HG03457 (cell line): ENCODE data around the gene ATPAF2.

Source experiments
- ATAC-seq: cut with Tn5 transposase; IDR thresholded peaks from one replicate; pipeline ENCODE4 v1.9.1; 2021; ENCODE audit warnings: moderate number of reproducible peaks; ENCODE audit not compliant: unreplicated experiment

ATPAF2 gene

GRCh38 chr17:17987901-17988300, 51.1 kb downstream of the ATPAF2 start:
- ATAC-seq: no peak

DNA sequence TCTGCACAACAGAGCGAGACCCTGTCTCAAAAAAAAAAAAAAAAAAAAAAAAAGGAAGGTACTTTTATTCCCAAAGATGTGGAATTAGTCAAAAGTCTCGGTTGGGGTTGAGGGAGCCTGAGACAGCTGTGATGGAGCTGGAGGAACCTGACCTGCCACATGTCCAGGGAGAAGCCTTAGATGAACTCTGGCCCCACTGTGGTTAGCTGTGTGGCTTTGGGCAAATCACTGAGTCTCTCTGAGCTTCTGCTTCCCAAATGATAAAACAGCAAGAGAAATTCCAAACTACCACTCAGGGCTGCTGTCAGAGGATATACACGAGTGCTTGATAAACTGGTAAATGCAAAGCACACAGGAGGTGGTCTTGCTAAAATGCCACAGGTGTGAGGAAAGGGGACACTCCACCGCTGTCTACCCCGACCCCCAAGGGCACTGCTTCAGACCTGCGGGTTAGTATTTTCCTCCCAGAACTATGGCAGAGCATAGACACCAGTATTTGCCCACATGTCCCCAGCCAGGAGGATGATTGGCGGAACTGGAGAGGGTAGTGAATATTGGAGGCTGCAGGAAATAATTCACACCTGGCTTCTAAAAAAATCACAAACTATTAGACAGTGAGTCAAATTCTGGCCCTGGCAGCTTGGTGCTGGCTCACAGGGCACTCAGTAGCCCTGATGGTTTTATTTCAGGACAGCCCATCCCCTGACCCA, 51.6 kb downstream of the ATPAF2 start:
- ATAC-seq: no peak

- no peak for ATAC-seq
These were observed 53.4 kb downstream of the ATPAF2 start for GRCh38 chr17:17985555-17985954.

GRCh38 chr17:17985153-17985552, 53.8 kb downstream of the ATPAF2 start:
- no peak for ATAC-seq

GRCh38 chr17:17983776-17984175, 55.2 kb downstream of the ATPAF2 start:
- no peak for ATAC-seq

DNA sequence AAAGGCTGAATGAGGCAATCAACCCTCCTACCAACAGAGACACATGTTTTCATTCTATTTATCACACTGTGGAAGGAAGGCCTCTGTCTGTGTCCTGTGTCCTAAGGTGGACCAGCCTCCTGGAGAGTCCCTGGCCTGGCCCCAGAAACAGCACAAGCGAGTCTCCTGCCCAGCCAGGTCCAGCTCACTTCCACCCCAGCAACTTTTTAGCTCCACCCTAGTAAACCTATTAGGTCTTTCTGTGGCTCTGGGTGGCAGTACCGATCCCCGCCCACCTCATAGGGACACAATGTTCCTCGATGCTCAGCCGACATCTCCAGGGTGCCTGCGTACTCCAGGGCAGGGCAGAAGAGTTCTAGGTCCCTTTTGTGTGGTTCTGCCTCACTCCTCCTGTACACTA, 55.6 kb downstream of the ATPAF2 start:
- no peak for ATAC-seq

GRCh38 chr17:17982801-17983200, 56.2 kb downstream of the ATPAF2 start:
- ATAC-seq: no peak

DNA sequence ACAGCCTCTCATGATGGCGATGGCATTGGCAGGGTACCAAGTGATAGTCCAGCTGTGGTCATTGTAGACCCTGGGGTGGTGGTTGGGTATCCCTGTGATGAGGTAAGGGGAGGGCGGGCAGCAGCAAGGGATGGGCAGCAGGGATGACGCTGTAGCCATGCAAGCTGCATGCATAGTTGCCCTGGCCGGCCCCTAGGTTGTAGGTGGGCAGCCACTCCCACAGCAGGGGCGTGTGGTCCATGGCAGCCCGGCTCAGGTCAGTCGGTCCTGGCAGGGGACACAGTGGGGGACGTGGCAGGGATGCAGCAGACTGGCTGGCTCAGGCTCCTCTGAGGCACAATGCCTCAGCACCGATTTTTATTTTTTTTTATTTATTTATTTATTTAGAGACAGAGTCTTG, 57.6 kb downstream of the ATPAF2 start:
- ATAC-seq: no peak

GRCh38 chr17:17979778-17980177, 59.2 kb downstream of the ATPAF2 start:
- no peak for ATAC-seq

GRCh38 chr17:17978481-17979424, 60.2 kb downstream of the ATPAF2 start:
- ATAC-seq: no peak

GRCh38 chr17:17976931-17977570, 61.9 kb downstream of the ATPAF2 start:
- ATAC-seq: no peak

DNA sequence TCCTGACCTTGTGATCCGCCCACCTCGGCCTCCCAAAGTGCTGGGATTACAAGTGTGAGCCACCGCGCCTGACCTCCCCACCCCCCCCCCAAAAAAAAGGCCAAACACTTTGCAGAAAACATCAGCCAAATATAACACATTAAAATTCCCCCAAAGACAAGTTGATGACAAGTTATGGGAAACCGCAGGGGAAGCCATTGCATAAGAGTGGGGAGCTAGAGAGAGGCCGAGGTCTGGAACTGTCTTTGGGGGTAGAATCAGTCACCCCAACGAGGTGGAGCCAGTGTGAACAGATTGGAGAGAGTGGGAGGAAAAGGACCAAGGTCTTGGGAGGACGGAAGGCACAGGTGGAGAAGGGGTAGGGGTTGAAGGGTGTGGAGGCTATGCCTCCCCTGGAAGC, 63.5 kb downstream of the ATPAF2 start:
- ATAC-seq: no peak

GRCh38 chr17:17972952-17973254, 66.1 kb downstream of the ATPAF2 start:
- no peak for ATAC-seq

DNA sequence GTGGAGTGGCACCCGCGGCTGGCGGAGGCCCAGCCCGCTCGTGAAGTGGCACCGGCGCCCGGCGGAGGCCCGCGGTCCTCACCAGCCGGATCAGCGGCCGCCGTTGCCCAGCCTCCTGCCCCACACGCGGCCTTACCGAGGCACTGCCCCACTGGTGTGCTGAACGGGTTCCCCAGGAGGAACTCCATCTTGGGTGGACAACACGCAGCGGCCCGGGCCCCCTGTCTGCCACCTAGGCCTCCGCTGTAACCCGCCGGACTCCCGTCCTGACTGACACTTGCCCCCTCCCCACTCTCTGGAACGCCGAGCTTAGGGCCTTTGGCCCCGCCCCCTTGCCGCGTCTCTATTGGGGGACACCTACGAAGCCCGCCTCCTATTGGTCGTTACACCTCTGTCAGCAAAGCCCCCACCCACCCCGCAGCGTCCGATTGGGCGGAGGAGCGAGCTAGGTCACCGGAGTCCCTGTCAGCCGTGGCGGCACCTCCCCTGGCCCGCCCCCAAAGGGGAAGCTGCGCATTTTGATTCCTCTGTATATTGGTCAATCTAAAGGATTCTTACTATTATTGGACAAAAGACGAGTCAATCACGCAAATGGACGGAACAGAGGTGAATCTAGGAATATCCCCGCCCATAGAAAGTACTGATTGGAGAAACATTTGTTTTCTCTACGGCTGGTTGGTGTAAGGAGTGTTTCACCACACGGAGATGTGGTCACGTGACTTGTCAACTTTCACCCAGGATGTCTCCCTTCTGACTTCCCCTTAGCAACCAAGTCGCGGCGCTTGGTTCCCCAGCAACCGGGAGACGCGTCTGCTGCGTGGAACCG, 66.6 kb downstream of the ATPAF2 start, which contains the start of the genes DRC3 and TOM1L2:
Gene DRC3 (plus strand): TSS at position 737 of the 826 bp plus-strand sequence. CDS start 4,737 bp downstream, outside the sequence.
Gene TOM1L2 (minus strand): TSS at position 275 of the 826 bp plus-strand sequence. CDS start 87 bp downstream, at position 188.
- peak; percentile 89 for ATAC-seq

DNA sequence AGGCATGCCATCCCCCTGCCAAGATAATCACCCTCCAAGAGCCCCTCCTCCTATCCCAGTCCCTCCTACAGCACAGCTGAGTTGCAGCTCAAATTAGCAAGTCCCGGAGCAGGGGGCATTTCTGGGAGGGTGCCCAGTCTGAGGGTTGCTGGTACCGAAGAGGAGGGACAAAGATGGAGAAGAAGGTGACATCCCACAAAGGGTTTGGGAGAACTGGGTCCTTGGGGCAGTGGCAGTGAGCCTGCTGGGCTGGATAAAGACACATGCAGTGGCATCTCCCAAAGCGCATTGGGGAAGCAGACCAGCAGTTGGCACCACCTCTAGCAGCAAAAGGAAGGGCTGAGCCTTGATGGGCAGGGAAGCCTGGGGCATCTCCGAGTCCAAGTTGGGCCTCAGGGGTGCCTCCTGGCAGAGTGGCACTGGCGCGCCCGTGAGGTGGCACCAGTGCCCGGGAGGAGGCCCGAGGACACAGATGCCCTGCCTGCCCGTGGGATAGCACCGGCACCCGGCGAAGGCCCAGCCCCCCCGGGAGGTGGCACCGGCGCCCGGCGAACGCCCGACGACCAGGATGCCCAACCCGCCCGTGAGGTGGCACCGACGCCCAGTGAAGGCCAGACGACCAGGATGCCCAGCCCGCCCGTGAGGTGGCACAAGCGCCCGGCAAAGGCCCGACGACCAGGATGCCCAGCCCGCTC, 67.4 kb downstream of the ATPAF2 start:
- no peak for ATAC-seq

GRCh38 chr17:17970699-17971430, 68.1 kb downstream of the ATPAF2 start:
- ATAC-seq: no peak
